HCT116 (cell line): ENCODE data around the gene OR2W1. TPM values are rescaled to one million over a fixed set of nuclear protein-coding genes. Genes with fewer than 3 reads are reported as not detected.

Experiments
- ATAC-seq: fragments of 200-7000 bp; cut with Tn5 transposase; 2 replicates; pipeline ENCODE4 v1.9.1; 2020; ENCODE audit warnings: mild to moderate bottlenecking, moderate library complexity
- BruUV-seq: library from RNA; stranded (reverse); fragments of 400-500 nt; replicated peaks from 2 replicates; lab custom pipeline; 2021; lab: Mats Ljungman, UMichigan
- CTCF ChIA-PET: fragments of 300-600 bp; sonication (Branson Sonifier 250); formaldehyde crosslinking; loops from one replicate; lab custom pipeline; 2021; ENCODE audit warnings: antibody characterized with exemption; lab: Charles Lee
- POLR2A ChIA-PET: fragments of 300-600, 350-600 bp; sonication (Branson Sonifier 250); formaldehyde crosslinking; loops from one replicate; lab custom pipeline; 2021; ENCODE audit warnings: antibody characterized with exemption; lab: Charles Lee
- RAD21 ChIA-PET, 2 experiments: fragments of 300-600 bp; sonication (Branson Sonifier 250); formaldehyde crosslinking; loops; one replicate each; lab custom pipeline; 2023; ENCODE audit warnings: low total read pairs in 2 of 2; ENCODE audit not compliant: uncharacterized antibody in 2 of 2, unreplicated experiment in 2 of 2, low non-redundant PET in 1 of 2; lab: Charles Lee
- DNase-seq: peaks from one replicate; pipeline ENCODE4 v3.0.0-alpha.2; 2010; ENCODE audit warnings: low read depth, low spot score
- H2AFZ ChIP-seq: fragments of 200-600 bp; shearing (Covaris generic), sonication (generic); 2 replicates; pipeline ENCODE4 v1.6.1; 2017; ENCODE audit warnings: low read depth, mixed run types, mixed read lengths, antibody characterized with exemption, low read length; ENCODE audit not compliant: poor library complexity, severe bottlenecking
- H3K27ac ChIP-seq: 2 replicates; pipeline ENCODE4 v1.5.1; 2012; ENCODE audit warnings: low read depth, low read length
- H3K27me3 ChIP-seq: fragments of 200-600 bp; sonication (generic); 2 replicates; pipeline ENCODE4 v1.6.1; 2016; ENCODE audit warnings: mixed run types, low read length, mixed read lengths; ENCODE audit not compliant: insufficient read depth
- H3K36me3 ChIP-seq, 2 experiments: fragments of 200-500 bp in 1 of 2; fragments of 200-600 bp in 1 of 2; sonication (Bioruptor generic) in 1 of 2; sonication (generic) in 1 of 2; 2 replicates each; pipeline versions ENCODE4 v1.5.1 to v1.6.1; 2014 to 2016; ENCODE audit warnings: low read length in 2 of 2, inconsistent platforms in 1 of 2, mixed read lengths in 1 of 2, mixed run types in 1 of 2; ENCODE audit not compliant: insufficient read depth in 2 of 2, control insufficient read depth in 1 of 2
- H3K4me1 ChIP-seq, 2 experiments: fragments of 200-600 bp in 1 of 2; sonication (generic) in 1 of 2; 2 replicates each; pipeline versions ENCODE4 v1.5.1 to v1.6.1; 2012 to 2017; ENCODE audit warnings: low read length in 2 of 2, inconsistent platforms in 1 of 2, mild to moderate bottlenecking in 1 of 2, mixed read lengths in 1 of 2, mixed run types in 1 of 2, moderate library complexity in 1 of 2; ENCODE audit not compliant: insufficient read depth in 2 of 2, control insufficient read depth in 1 of 2
- H3K4me2 ChIP-seq: fragments of 200-600 bp; sonication (generic); 2 replicates; pipeline ENCODE4 v1.6.1; 2017; ENCODE audit warnings: mixed run types, low read length, mixed read lengths
- H3K4me3 ChIP-seq, 2 experiments: fragments of 200-600 bp in 1 of 2; sonication (generic) in 1 of 2; replicated peaks in 1 of 2; 2 replicates each; pipeline ENCODE4 v1.5.1; 2011 to 2016; ENCODE audit warnings: low read length in 2 of 2, control low read depth in 1 of 2, low read depth in 1 of 2, mild to moderate bottlenecking in 1 of 2, mixed read lengths in 1 of 2, mixed run types in 1 of 2
- H3K79me2 ChIP-seq: fragments of 200-600 bp; sonication (generic); 2 replicates; pipeline ENCODE4 v1.6.1; 2017; ENCODE audit warnings: mild to moderate bottlenecking, mixed run types, low read length, moderate library complexity, mixed read lengths; ENCODE audit not compliant: insufficient read depth
- H3K9ac ChIP-seq: fragments of 200-600 bp; sonication (generic); 2 replicates; pipeline ENCODE4 v1.6.1; 2016; ENCODE audit warnings: low read length, mixed read lengths
- H3K9me2 ChIP-seq: fragments of 200-600 bp; sonication (generic), shearing (Covaris generic); 2 replicates; pipeline ENCODE4 v1.6.1; 2017; ENCODE audit warnings: mixed run types, mild to moderate bottlenecking, moderate library complexity; ENCODE audit not compliant: insufficient read depth
- H3K9me3 ChIP-seq, 2 experiments: fragments of 200-500 bp in 1 of 2; fragments of 200-600 bp in 1 of 2; sonication (Bioruptor generic) in 1 of 2; sonication (generic) in 1 of 2; 2 replicates each; pipeline ENCODE4 v1.6.1; 2014 to 2017; ENCODE audit warnings: low read length in 2 of 2, mixed read lengths in 2 of 2, inconsistent platforms in 1 of 2, low read depth in 1 of 2, mild to moderate bottlenecking in 1 of 2, mixed run types in 1 of 2, moderate library complexity in 1 of 2; ENCODE audit not compliant: control insufficient read depth in 1 of 2, insufficient read depth in 1 of 2
- H4K20me1 ChIP-seq: fragments of 200-600 bp; sonication (generic), shearing (Covaris generic); 2 replicates; pipeline ENCODE4 v1.6.1; 2017; ENCODE audit warnings: mixed run types, mild to moderate bottlenecking, moderate library complexity; ENCODE audit not compliant: insufficient read depth
- CBX3 ChIP-seq: IDR thresholded peaks from 2 replicates; pipeline ENCODE4 v1.6.1; 2012; ENCODE audit warnings: low read depth
- CEBPB ChIP-seq: IDR thresholded peaks from 2 replicates; pipeline ENCODE4 v1.6.1; 2012; ENCODE audit warnings: low read depth
- EGR1 ChIP-seq: IDR thresholded peaks from 2 replicates; pipeline ENCODE4 v1.6.1; 2012; ENCODE audit warnings: low read depth
- ELF1 ChIP-seq: IDR thresholded peaks from 2 replicates; pipeline ENCODE4 v1.6.1; 2012; ENCODE audit warnings: low read depth, borderline replicate concordance
- EZH2 ChIP-seq: fragments of 200-600 bp; sonication (generic); IDR thresholded peaks from 2 replicates; pipeline ENCODE4 v1.6.1; 2017; ENCODE audit warnings: antibody characterized with exemption, mixed run types
- FOSL1 ChIP-seq: IDR thresholded peaks from 2 replicates; pipeline ENCODE4 v1.6.1; 2012; ENCODE audit warnings: low read depth
- JUND ChIP-seq: IDR thresholded peaks from 2 replicates; pipeline ENCODE4 v1.6.1; 2012
- MAX ChIP-seq: IDR thresholded peaks from 2 replicates; pipeline ENCODE4 v1.6.1; 2012
- POLR2A ChIP-seq: IDR thresholded peaks from 2 replicates; pipeline ENCODE4 v1.7.0; 2011; ENCODE audit warnings: borderline replicate concordance; ENCODE audit not compliant: insufficient read depth, insufficient read length; ENCODE audit errors: extremely low read depth
- POLR2AphosphoS5 ChIP-seq: IDR thresholded peaks from 2 replicates; pipeline ENCODE4 v1.6.1; 2011; ENCODE audit warnings: mild to moderate bottlenecking, low read depth, low read length, moderate library complexity
- RAD21 ChIP-seq: IDR thresholded peaks from 2 replicates; pipeline ENCODE4 v1.6.1; 2012; ENCODE audit warnings: low read depth, mild to moderate bottlenecking
- REST ChIP-seq: IDR thresholded peaks from 2 replicates; pipeline ENCODE4 v1.6.1; 2012; ENCODE audit warnings: low read depth
- SIN3A ChIP-seq: IDR thresholded peaks from 2 replicates; pipeline ENCODE4 v1.6.1; 2012; ENCODE audit warnings: low read depth
- SP1 ChIP-seq: IDR thresholded peaks from 2 replicates; pipeline ENCODE4 v1.6.1; 2012; ENCODE audit warnings: low read depth
- SRF ChIP-seq: IDR thresholded peaks from 2 replicates; pipeline ENCODE4 v1.6.1; 2012; ENCODE audit warnings: low read depth
- TCF7L2 ChIP-seq: IDR thresholded peaks from 2 replicates; pipeline ENCODE4 v1.7.0; 2011; ENCODE audit warnings: borderline replicate concordance, inconsistent platforms; ENCODE audit not compliant: insufficient read depth, insufficient read length; ENCODE audit errors: extremely low read depth
- YY1 ChIP-seq: IDR thresholded peaks from 2 replicates; pipeline ENCODE4 v1.6.1; 2011; ENCODE audit warnings: low read length, low read depth, moderate library complexity, mild to moderate bottlenecking; ENCODE audit not compliant: insufficient replicate concordance; ENCODE audit errors: extremely low read depth
- ZBTB33 ChIP-seq: IDR thresholded peaks from 2 replicates; pipeline ENCODE4 v1.6.1; 2011; ENCODE audit warnings: mild to moderate bottlenecking, low read length, moderate library complexity; ENCODE audit not compliant: insufficient replicate concordance; ENCODE audit errors: extremely low read depth
- ZFX ChIP-seq: fragments of 450-650 bp; IDR thresholded peaks from 2 replicates; pipeline ENCODE4 v1.6.1; 2017
- ZNF274 ChIP-seq: fragments of 200-500 bp; sonication (Bioruptor generic); IDR thresholded peaks from 2 replicates; pipeline ENCODE4 v1.6.1; 2014; ENCODE audit warnings: mild to moderate bottlenecking, low read depth, low read length, inconsistent platforms
- intact Hi-C: fragments of 100-400 bp; cut with micrococcal nuclease; formaldehyde crosslinking; loops from 2 replicates; pipeline ENCODE4 v1.10.0; 2022
- total RNA-seq: library from RNA; stranded (reverse); gene quantifications from one replicate; pipeline ENCODE4 v1.2.1, GENCODE V29; 2021; ENCODE audit not compliant: unreplicated experiment

OR2W1 gene
- total RNA-seq, 1 experiment from 2014 or later = not detected

GRCh38 chr6:29011276-29011734, 33.7 kb downstream of the OR2W1 start:
- no peak overlapping the region for H3K4me3 ChIP-seq
- ChIA-PET CTCF (no interaction called here), POLR2A (no interaction called here)
- H3K9ac ChIP-seq = no peak overlapping the region
- no peaks in the 10 kb centered on the region for H3K36me3 ChIP-seq
- no peaks in the 10 kb centered on the region for H3K27me3 ChIP-seq
- no peak for TF ChIP-seq EZH2
- TF ChIP-seq ELF1 = no peak
- TF ChIP-seq ZFX = no peak
- no peak for TF ChIP-seq POLR2AphosphoS5
- TF ChIP-seq SRF = no peak
- TF ChIP-seq YY1 = no peak
- TF ChIP-seq MAX = no peak
- TF ChIP-seq JUND = no peak
- no peak for TF ChIP-seq TCF7L2
- TF ChIP-seq EGR1 = no peak
- no peak for TF ChIP-seq POLR2A
- no peak for TF ChIP-seq ZNF274
- no peak for TF ChIP-seq REST
- TF ChIP-seq FOSL1 = no peak
- TF ChIP-seq CBX3 = no peak
- TF ChIP-seq SIN3A = no peak
- no peak for TF ChIP-seq SP1
- TF ChIP-seq CEBPB = no peak
- TF ChIP-seq ZBTB33 = no peak
- TF ChIP-seq RAD21 = no peak
- TF ChIP-seq, all 23 proteins: peak for 0
- no peak overlapping the region for H2AFZ ChIP-seq
- ATAC-seq (no peak), DNase-seq (no peak)
- H3K9me3 ChIP-seq = no peaks in the 10 kb centered on the region
- no peaks in the 10 kb centered on the region for H3K79me2 ChIP-seq
- no peaks in the 10 kb centered on the region for H3K9me2 ChIP-seq
- RAD21 ChIA-PET = no interaction called here
- no peak overlapping the region for H3K4me2 ChIP-seq
- no peak overlapping the region for H3K27ac ChIP-seq
- H4K20me1 ChIP-seq = no peaks in the 10 kb centered on the region
- intact Hi-C loops = no loop called here
- BruUV-seq = no TSS peak
- no peaks in the 10 kb centered on the region for H3K4me1 ChIP-seq
